Inflammatory macrophage (primary cell): Measurements from ENCODE around the gene ASZ1.

Source experiments
- DNase-seq, 2 donors: peaks; one replicate each; pipeline ENCODE4 v3.0.0-alpha.2; 2020 to 2022

The ASZ1 gene

DNA sequence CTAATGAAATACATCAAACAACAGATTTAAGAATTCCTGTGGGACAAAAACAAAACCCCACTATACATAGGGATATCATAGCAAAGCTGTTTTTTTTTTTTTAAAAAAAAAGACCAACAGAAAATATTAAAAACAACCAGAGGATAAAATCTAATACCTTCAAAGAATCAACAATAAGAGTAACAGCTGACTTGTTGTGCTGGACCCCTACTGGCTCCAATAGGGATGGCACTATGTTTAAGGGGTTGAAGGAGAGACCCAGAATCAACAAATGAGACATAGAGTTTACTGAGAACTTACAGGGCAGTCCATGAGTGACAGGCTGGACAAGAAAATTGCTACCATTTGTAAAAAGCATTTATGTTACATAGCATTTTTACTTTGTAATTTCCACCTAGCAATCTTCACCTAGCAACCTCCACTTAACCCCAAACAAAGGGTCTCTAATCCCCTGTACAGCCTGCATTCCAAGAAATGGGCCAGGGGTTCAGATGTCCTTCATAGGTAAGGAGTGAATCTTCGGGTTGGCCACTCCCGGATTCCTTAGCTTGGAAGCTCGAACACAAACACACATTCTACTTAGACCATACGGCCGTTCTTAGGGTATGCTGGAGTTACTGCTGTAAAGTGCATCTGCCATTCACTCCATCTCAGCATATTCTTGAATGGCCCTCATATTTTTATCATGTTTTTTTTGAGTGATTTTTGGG, 25.8 kb downstream of the ASZ1 start:
- no peak for DNase-seq

DNA sequence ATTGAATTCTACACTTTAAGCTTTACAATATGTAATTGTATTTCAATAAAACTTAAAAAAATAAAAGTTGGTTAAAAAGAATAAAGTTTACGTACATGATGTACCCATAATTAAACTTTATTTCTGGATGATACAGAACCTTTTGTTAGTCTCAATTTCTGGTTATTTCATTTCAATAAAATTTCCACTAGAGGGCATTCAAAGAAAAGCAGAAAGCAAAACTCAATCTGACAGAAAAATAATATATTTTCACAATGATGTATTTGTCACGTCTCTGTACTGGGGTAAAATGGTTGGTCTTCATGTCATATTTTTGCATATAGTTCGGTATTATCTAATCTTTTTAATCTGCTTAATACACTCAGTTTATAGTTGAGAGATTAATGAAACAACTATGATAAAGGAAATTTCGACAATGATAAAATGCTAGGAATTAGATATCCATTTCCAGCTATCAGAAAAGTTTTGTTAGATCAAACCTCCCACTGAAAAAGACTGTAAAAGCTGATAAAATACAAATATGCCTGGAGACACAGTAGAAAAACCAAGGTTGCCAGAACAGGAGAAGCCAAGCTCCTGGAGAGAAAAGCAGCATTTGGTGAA, 27.4 kb downstream of the ASZ1 start:
- DNase-seq, result no peak

GRCh38 chr7:117395743-117396142, 31.6 kb downstream of the ASZ1 start:
- DNase-seq, result no peak

DNA sequence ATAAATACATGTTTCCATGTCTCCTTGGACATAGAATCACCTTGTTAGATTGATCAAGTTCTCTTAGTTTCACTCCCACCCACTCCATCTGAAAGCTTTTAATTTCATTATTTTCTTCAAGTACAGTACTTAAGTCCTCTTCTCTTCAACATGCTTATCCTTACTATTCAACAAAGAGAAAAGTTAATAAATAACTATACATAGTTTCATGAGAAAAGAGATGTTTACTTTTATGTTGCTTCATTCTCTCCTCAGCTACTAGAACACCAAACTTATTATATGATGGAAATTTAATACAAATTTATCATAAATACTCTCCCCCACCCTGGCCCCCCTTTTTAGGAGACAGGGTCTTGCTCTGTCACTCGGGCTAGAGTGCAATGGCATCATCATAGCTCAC, 33.5 kb downstream of the ASZ1 start:
- DNase-seq, result no peak

- no peak for DNase-seq
Measured at GRCh38 chr7:117389871-117390270, 37.4 kb downstream of the ASZ1 start.

GRCh38 chr7:117386110-117386706, 41.1 kb downstream of the ASZ1 start:
- no peak for DNase-seq

DNA sequence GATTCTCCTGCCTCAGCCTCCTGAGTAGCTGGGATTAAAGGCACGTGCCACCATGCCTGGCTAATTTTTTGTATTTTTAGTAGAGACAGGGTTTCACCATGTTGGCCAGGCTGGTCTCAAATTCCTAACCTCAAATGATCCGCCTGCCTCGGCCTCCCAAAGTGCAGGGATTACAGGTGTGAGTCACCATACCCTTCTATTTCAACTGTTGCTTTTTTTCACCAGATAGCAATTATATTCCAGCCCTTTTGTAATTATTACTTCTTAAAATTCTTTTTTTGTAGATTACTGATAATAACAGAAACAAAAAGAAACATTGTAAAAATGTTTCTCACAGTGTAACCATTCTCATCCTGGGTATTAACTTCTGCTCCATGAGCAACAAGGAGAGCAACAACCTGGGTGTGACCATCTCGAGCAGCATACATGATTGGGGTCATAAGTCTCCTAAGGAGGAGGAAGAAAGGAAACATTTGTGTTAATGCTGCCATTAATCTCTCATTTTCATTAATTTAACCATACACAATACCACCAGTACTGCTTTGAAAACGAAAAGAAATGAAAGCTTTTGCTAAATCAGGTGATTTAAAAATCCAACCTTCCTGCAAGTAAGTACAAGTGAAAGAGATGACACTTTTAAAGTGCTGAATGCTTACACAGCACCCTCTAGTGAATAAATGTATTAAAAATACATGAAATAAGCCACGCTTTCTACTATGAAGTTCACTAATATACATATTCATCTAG, 41.8 kb downstream of the ASZ1 start:
- DNase-seq, result no peak

GRCh38 chr7:117384688-117385362, 42.5 kb downstream of the ASZ1 start:
- no peak for DNase-seq

GRCh38 chr7:117383483-117384189, 43.7 kb downstream of the ASZ1 start:
- no peak for DNase-seq

DNA sequence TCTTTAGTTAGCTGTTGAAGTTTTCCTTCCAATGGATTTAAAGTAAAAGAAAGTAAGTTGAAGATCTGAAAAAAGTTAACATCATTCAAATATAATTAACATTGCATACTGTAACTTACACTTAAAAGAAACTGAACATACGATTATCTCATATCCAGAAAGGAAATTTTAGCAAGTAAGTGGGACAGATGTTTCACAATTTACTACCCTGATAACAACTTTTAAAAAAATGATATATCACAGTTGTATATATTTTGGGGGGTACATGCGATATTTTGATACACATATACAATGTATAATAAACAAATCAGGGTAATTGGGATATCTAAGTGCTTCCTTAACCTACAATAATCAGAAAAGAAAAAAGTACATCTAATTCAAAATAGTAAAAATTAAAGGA, 44.2 kb downstream of the ASZ1 start:
- DNase-seq, result no peak

GRCh38 chr7:117381362-117381761, 45.9 kb downstream of the ASZ1 start:
- no peak for DNase-seq

DNA sequence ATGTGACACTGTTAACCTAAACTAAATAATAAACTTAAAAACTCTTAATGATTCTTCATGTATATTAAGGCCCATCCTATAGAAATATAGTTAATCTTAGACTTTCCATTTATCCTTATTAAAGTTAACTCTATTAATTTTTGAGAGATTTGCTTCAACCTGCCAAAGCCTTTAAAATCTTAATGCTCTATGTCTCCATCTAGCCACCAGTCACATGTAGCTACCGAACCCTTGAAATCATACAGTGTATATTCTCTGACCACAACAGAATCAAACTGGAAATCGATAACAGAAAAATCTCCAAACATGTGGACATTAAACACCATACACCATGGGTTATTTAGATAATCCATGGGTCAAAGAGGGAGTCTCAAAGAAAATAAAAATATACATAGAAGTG, 51.9 kb downstream of the ASZ1 start:
- no peak for DNase-seq

DNA sequence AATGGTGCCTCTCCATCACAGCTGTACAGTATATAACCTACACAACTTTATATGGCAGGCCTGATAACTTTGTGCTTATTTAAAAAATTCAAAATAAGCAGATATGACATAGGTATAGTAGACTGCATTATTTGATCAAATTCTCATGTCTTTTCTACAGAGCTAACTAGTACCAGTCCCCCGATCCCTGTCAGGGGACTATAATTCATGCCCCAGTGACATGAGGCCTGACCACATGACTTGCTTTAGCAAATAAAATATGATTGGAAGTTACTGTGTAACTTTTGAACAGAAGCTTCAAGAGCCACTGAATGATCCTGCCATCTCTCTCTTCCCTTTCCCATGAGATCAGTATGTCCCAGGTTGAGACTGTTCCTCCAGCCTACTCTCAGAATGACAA, 55.2 kb downstream of the ASZ1 start:
- no peak for DNase-seq

DNA sequence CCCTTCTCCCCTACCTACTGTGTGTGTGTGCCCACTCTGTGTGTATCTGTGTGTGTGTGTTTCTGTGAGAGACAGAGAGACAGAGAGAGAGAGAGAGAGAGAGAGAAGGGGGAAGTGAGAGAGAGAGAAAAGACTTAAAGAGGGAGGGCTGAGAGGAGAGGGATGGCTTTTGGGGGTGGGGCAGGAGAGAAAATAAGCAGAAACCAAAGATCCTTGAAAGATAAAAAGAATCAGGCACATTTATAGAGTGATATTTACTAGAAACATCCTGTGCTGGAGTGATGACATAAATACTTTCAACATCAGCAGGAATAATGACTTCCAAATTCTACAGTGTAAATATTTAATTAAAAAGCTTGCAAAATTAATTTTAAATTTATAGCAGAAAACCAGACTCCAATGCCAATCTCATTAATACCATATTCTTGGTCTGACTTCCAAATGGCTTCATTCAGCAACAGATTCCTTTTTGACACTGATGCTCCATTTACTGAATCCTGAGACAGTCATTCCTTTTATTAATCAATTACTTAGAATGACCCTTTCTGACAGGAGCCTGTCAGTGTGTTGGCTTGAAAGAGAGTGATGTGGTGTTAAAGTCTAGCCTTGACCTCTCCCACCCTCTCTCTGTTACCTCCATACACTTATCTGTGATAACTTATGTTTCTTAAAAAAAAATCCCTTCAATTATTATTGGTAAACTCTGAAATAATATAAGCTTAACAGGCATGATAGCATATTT, 62.8 kb downstream of the ASZ1 start:
- no peak for DNase-seq

- no peak for DNase-seq
Measured at GRCh38 chr7:117362294-117362888, 64.9 kb downstream of the ASZ1 start.

DNA sequence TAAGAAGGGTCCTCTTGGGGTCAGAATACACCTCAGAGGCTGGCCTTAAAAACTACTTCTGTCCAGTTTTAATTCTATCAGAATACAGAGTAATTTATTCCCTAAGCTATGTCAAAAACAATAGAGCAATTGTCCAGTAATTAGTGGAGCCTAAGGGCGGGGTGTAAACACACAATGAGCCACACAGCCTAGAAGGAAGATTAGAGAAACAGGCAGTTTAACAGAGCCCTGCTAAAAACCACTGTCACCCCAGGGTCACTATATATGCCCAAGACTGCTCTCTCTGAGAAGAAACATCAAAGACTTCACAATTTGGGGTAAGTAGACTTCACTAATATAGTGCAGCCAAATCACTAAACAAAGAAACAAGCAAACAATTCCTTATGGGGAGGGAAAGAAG, 77.3 kb downstream of the ASZ1 start:
- no peak for DNase-seq

DNA sequence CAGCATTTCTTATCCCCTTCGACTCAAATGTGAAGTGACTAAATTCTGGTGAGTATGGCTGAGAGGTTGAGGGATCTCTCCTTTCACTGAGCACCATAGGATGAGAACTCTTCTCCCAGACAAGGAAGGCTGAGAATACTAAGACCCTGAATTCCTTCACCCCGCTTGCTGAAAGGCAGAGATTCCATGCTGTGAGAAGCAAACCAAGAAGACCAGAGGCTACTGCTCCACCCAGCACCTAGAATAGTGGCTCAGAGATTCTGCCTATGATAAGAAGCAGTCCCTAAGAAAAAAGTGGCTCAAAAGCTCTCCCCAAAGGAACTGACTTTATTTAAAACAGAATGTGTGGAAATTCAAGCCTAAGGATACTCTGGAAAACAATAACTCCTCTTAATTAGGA, 77.7 kb downstream of the ASZ1 start:
- no peak for DNase-seq

GRCh38 chr7:117347962-117348672, 79.2 kb downstream of the ASZ1 start:
- DNase-seq, result no peak

DNA sequence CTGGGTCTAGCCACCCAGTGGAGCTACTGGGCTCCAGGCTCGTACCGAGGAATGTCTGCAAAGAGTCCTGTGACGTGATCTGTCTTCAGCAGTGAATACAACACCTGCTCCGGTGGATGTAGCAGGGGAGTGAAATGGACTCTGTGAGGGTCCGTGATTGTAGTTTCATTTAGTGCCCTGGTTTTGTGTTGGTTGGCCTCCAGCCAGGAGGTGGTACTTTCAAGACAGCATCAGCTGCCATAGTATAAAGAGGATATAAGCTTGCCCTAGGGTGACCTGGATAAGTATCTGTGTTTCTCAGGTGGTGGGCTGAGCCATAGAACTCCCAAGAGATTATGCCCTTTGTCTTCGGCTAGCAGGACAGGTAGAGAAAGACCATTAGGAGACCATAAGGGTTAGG, 79.8 kb downstream of the ASZ1 start:
- no peak for DNase-seq

- DNase-seq, result no peak
Measured at GRCh38 chr7:117346161-117346560, 81.1 kb downstream of the ASZ1 start.

- DNase-seq, result no peak
Measured at GRCh38 chr7:117338020-117338419, 89.3 kb downstream of the ASZ1 start.
